HepG2 (cell line): ENCODE measurements around the gene GLCE. TPM values are rescaled to one million over a fixed set of nuclear protein-coding genes. Genes with fewer than 3 reads are reported as not detected.

Experiments used
- ATAC-seq: fragments of 200-7000 bp; cut with Tn5 transposase; 3 replicates; pipeline ENCODE4 v1.9.1; 2020; ENCODE audit warnings: mild to moderate bottlenecking, moderate library complexity
- BruUV-seq: library from RNA; stranded (reverse); fragments of 400-500 nt; replicated peaks from 2 replicates; lab custom pipeline; 2021; lab: Mats Ljungman, UMichigan
- CTCF ChIA-PET: fragments of 300-600 bp; formaldehyde crosslinking; extraction: SDS; loops from one replicate; lab custom pipeline; 2021; ENCODE audit warnings: low total read pairs, inconsistent platforms, low intra/inter-chr PET ratio; lab: Yijun Ruan, JAX
- POLR2A ChIA-PET: fragments of 350-600 bp; sonication (Branson Sonifier 250); formaldehyde crosslinking; loops from one replicate; lab custom pipeline; 2020; ENCODE audit warnings: antibody characterized with exemption, inconsistent platforms; lab: Yijun Ruan, JAX
- DNase-seq: peaks from one replicate; pipeline ENCODE4 v3.0.0-alpha.2; 2015; ENCODE audit warnings: low spot score
- FAIRE-seq: peaks from 3 replicates; lab custom pipeline; 2011; peaks lifted over from hg19 to GRCh38; lab: Jason Lieb, UNC
- H2AFZ ChIP-seq: one replicate; pipeline ENCODE4 v1.6.1; 2011; ENCODE audit warnings: low read length, inconsistent platforms
- H3K27ac ChIP-seq: fragments of 300-600 bp; 3 replicates; pipeline ENCODE4 v1.8.0; 2011; ENCODE audit warnings: mixed run types, mild to moderate bottlenecking, mixed read lengths, low read length, inconsistent platforms; ENCODE audit not compliant: insufficient read depth; ENCODE audit errors: extremely low read length
- H3K27me3 ChIP-seq, 2 experiments: fragments of 200-600 bp in 1 of 2; 2 replicates in 1 of 2; 3 replicates in 1 of 2; pipeline versions ENCODE4 v1.6.0 to v1.8.0; 2011; ENCODE audit warnings: low read length in 2 of 2, mild to moderate bottlenecking in 2 of 2, moderate library complexity in 2 of 2, inconsistent platforms in 1 of 2; ENCODE audit not compliant: insufficient read depth in 2 of 2, control insufficient read depth in 1 of 2
- H3K36me3 ChIP-seq, 2 experiments: fragments of 200-600 bp in 1 of 2; replicated peaks in 1 of 2; 2 replicates in 1 of 2; 3 replicates in 1 of 2; pipeline versions ENCODE4 v1.5.1 to v1.8.0; 2011; ENCODE audit warnings: low read length in 2 of 2, inconsistent platforms in 1 of 2; ENCODE audit not compliant: insufficient read depth in 2 of 2, control insufficient read depth in 1 of 2
- H3K4me1 ChIP-seq: 2 replicates; pipeline ENCODE4 v1.5.1; 2012; ENCODE audit warnings: low read length, inconsistent platforms; ENCODE audit not compliant: insufficient read depth
- H3K4me2 ChIP-seq: 2 replicates; pipeline ENCODE4 v1.6.0; 2011; ENCODE audit warnings: low read depth, low read length, inconsistent platforms
- H3K4me3 ChIP-seq, 3 experiments: fragments of 200-600 bp in 1 of 3; sonication (generic), shearing (Covaris generic) in 1 of 3; replicated peaks in 1 of 3; 2 replicates each; pipeline ENCODE4 v1.5.1; 2011 to 2016; ENCODE audit warnings: low read length in 3 of 3, inconsistent platforms in 2 of 3, low read depth in 2 of 3, mild to moderate bottlenecking in 2 of 3, control low read depth in 1 of 3, mixed read lengths in 1 of 3; ENCODE audit not compliant: insufficient read depth in 1 of 3
- H3K79me2 ChIP-seq: one replicate; pipeline ENCODE4 v1.6.1; 2011; ENCODE audit warnings: low read length, inconsistent platforms; ENCODE audit not compliant: insufficient read depth
- H3K9ac ChIP-seq: 2 replicates; pipeline ENCODE4 v1.6.0; 2011; ENCODE audit warnings: mild to moderate bottlenecking, low read depth, low read length, inconsistent platforms; ENCODE audit not compliant: insufficient read depth
- H3K9me3 ChIP-seq: 2 replicates; pipeline ENCODE4 v1.5.1; 2012; ENCODE audit warnings: mild to moderate bottlenecking, low read length
- H4K20me1 ChIP-seq: 2 replicates; pipeline ENCODE4 v1.6.0; 2011; ENCODE audit warnings: inconsistent platforms, mild to moderate bottlenecking, low read length, moderate library complexity; ENCODE audit not compliant: insufficient read depth
- AKAP8 ChIP-seq: sonication (generic); formaldehyde crosslinking; IDR thresholded peaks from 2 replicates; pipeline ENCODE4 v1.5.1; 2020; ENCODE audit warnings: mild to moderate bottlenecking, missing genetic modification reagents
- CENPBD1 ChIP-seq: sonication (generic); formaldehyde crosslinking; IDR thresholded peaks from 2 replicates; pipeline ENCODE4 v1.8.0; 2022; ENCODE audit warnings: missing genetic modification reagents, low read depth, mild to moderate bottlenecking, borderline replicate concordance
- EZH2 ChIP-seq: conservative IDR thresholded peaks from 2 replicates; pipeline ENCODE4 v1.6.1; 2012; ENCODE audit warnings: mild to moderate bottlenecking, low read depth, low read length, moderate library complexity
- FOXP1 ChIP-seq, 2 experiments: fragments of 450-650 bp in 1 of 2; IDR thresholded peaks; 2 replicates each; pipeline ENCODE4 v1.6.1; 2017 to 2018; ENCODE audit warnings: antibody characterized with exemption in 1 of 2
- IRF2 ChIP-seq: IDR thresholded peaks from 2 replicates; pipeline ENCODE4 v1.6.1; 2018; ENCODE audit warnings: missing genetic modification reagents, missing compliant biosample characterization
- MXD4 ChIP-seq: IDR thresholded peaks from 2 replicates; pipeline ENCODE4 v1.6.1; 2016; ENCODE audit warnings: mild to moderate bottlenecking, missing biosample characterization, missing genetic modification reagents
- NR2F2 ChIP-seq: IDR thresholded peaks from 2 replicates; pipeline ENCODE4 v1.6.1; 2012; ENCODE audit warnings: low read depth, inconsistent platforms, borderline replicate concordance
- TBX3 ChIP-seq: fragments of 450-650 bp; IDR thresholded peaks from 2 replicates; pipeline ENCODE4 v1.6.1; 2017; ENCODE audit warnings: antibody characterized with exemption, mild to moderate bottlenecking, inconsistent platforms, borderline replicate concordance
- ZBTB10 ChIP-seq: sonication (generic); formaldehyde crosslinking; IDR thresholded peaks from 2 replicates; pipeline ENCODE4 v1.4.0; 2020; ENCODE audit warnings: missing genetic modification reagents, borderline replicate concordance
- ZNF687 ChIP-seq: sonication (generic); formaldehyde crosslinking; IDR thresholded peaks from 2 replicates; pipeline ENCODE4 v1.5.1; 2020; ENCODE audit warnings: mild to moderate bottlenecking, missing genetic modification reagents, moderate library complexity
- ZSCAN30 ChIP-seq: sonication (generic); formaldehyde crosslinking; IDR thresholded peaks from 2 replicates; pipeline ENCODE4 v1.5.0; 2020; ENCODE audit warnings: mild to moderate bottlenecking, missing genetic modification reagents
- WGBS: methylation state at CpG from one replicate; pipeline ENCODE4 v1.1.6; 2017; ENCODE audit warnings: low lambda C conversion rate; 5-methylcytosine and 5-hydroxymethylcytosine counted together
- in situ Hi-C: cut with HindIII; loops from 2 replicates; pipeline ENCODE4 v1.10.0; 2017; ENCODE audit warnings: low pct_unique_long_range_greater_than_20kb; ENCODE audit not compliant: extremely low pct_ligation_motif_present
- intact Hi-C: fragments of 100-400 bp; cut with micrococcal nuclease; formaldehyde crosslinking; loops from one replicate; pipeline ENCODE4 v1.10.0; 2022; ENCODE audit not compliant: unreplicated experiment
- polyA plus RNA-seq, 8 experiments: library from polyadenylated mRNA; depleted of rRNA in 3 of 8; stranded (reverse) in 7 of 8; unstranded in 1 of 8; fragments of >200 nt; fragmentation: Illumina TruSeq in 4 of 8; extraction: Trizol in 4 of 8; gene quantifications; 2 replicates each; pipeline versions ENCODE4 v1.2.1 to v1.2.3, GENCODE V29; 2011 to 2016; ENCODE audit warnings: low read depth in 4 of 8, missing spikeins in 1 of 8, mixed read lengths in 1 of 8; ENCODE audit not compliant: insufficient read depth in 1 of 8
- total RNA-seq, 5 experiments: library from RNA; depleted of rRNA; stranded (reverse); fragments of >200 nt; fragmentation: Illumina TruSeq; extraction: Trizol; gene quantifications; 2 replicates each; pipeline ENCODE4 v1.2.3, GENCODE V29; 2016; ENCODE audit warnings: low read depth in 1 of 5

The GLCE gene
- total and polyA plus RNA-seq, 2 of the 13 experiments (the other 11 are each of a cell fraction or from before 2014, with no cell fraction given), result 12.9 to 23.4 TPM

- TF ChIP-seq ZBTB10, result no peak
- no peak for TF ChIP-seq AKAP8 (CRISPR knock-in tag)
- no peak for TF ChIP-seq NR2F2
Observed at GRCh38 chr15:69164807-69165636, 4.6 kb downstream of the GLCE start (continued).

- no peak overlapping the region for H3K4me3 ChIP-seq
- H3K36me3 ChIP-seq, result no peaks in the 10 kb centered on the region
- CTCF ChIA-PET, result no interaction called here
- H3K79me2 ChIP-seq, result peaks cover 57% of the 10 kb centered on the region
- FAIRE-seq, result no peak
- H3K9me3 ChIP-seq, result no peaks in the 10 kb centered on the region
- H2AFZ ChIP-seq, result no peak overlapping the region
- in situ Hi-C loops (no loop called here), intact Hi-C loops (loop anchor here (10.0 kb wide), 1 partner anchor 229 kb away; no protein-coding TSS in a partner anchor)
- H4K20me1 ChIP-seq, result no peaks in the 10 kb centered on the region
- no peak overlapping the region for H3K27ac ChIP-seq
- DNase-seq, result no peak
- no peaks in the 10 kb centered on the region; a peak in 1 of 5 replicates for H3K27me3 ChIP-seq
- peaks cover 28% of the 10 kb centered on the region for H3K4me1 ChIP-seq
- WGBS, result 95% methylated on average over 1 of the region's 1 CpG
- no peak overlapping the region for H3K4me2 ChIP-seq
- no TSS peak for BruUV-seq
- no peak for TF ChIP-seq EZH2
- TF ChIP-seq CENPBD1 (CRISPR knock-in tag), result no peak
- no peak for TF ChIP-seq IRF2 (CRISPR knock-in tag)
- no peak for TF ChIP-seq FOXP1 (IDR thresholded peaks at IDR 0.05)
- TF ChIP-seq FOXP1 (CRISPR knock-in tag; IDR thresholded peaks at IDR 0.05), result peak; percentile 22; the same call in 1 of the 2 replicates
- TF ChIP-seq ZNF687 (CRISPR knock-in tag), result no peak
- no peak for TF ChIP-seq ZSCAN30 (CRISPR knock-in tag)
- no peak for TF ChIP-seq TBX3
- no peak for TF ChIP-seq MXD4 (CRISPR knock-in tag)
- ATAC-seq, result no peak
- no peak overlapping the region for H3K9ac ChIP-seq
- POLR2A ChIA-PET, result no interaction called here
Observed at GRCh38 chr15:69165637-69166025, 5.2 kb downstream of the GLCE start.
